Liver (tissue), 9 donors: ENCODE measurements around the gene IFITM5. TPM values are rescaled to one million over a fixed set of nuclear protein-coding genes. Genes with fewer than 3 reads are reported as not detected.

Experiments used
- DNase-seq: peaks from one replicate; pipeline ENCODE4 v3.0.0-alpha.2; 2017; ENCODE audit warnings: low spot score
- H3K27ac ChIP-seq, 2 donors: one replicate each; pipeline ENCODE4 v1.7.0; 2013; ENCODE audit warnings: inconsistent platforms in 2 of 2, low read length in 2 of 2, control low read depth in 1 of 2, low read depth in 1 of 2, mild to moderate bottlenecking in 1 of 2
- H3K27me3 ChIP-seq, 4 donors: one replicate each; pipeline versions ENCODE4 v1.6.1 to v1.7.0; 2013; ENCODE audit warnings: low read length in 3 of 4, inconsistent platforms in 1 of 4, mild to moderate bottlenecking in 1 of 4, moderate library complexity in 1 of 4; ENCODE audit not compliant: control insufficient read depth in 4 of 4, insufficient read depth in 4 of 4
- H3K36me3 ChIP-seq, 4 donors: one replicate each; pipeline versions ENCODE4 v1.6.1 to v1.7.0; 2013; ENCODE audit warnings: low read length in 3 of 4, mild to moderate bottlenecking in 3 of 4, low read depth in 1 of 4, moderate library complexity in 1 of 4; ENCODE audit not compliant: control insufficient read depth in 4 of 4, insufficient read depth in 3 of 4
- H3K4me1 ChIP-seq, 4 donors: one replicate each; pipeline versions ENCODE4 v1.6.1 to v1.7.0; 2013; ENCODE audit warnings: low read length in 3 of 4, mild to moderate bottlenecking in 3 of 4, moderate library complexity in 1 of 4; ENCODE audit not compliant: control insufficient read depth in 4 of 4, insufficient read depth in 4 of 4
- H3K4me3 ChIP-seq, 3 donors: one replicate each; pipeline versions ENCODE4 v1.6.1 to v1.7.0; 2013; ENCODE audit warnings: low read length in 3 of 3, control low read depth in 1 of 3, low read depth in 1 of 3, mild to moderate bottlenecking in 1 of 3
- H3K9ac ChIP-seq, 2 donors: one replicate each; pipeline ENCODE4 v1.7.0; 2013; ENCODE audit warnings: low read length in 2 of 2, mild to moderate bottlenecking in 2 of 2, moderate library complexity in 2 of 2, control low read depth in 1 of 2, low read depth in 1 of 2
- H3K9me3 ChIP-seq, 4 donors: one replicate each; pipeline versions ENCODE4 v1.6.1 to v1.7.0; 2013; ENCODE audit warnings: low read length in 3 of 4; ENCODE audit not compliant: control insufficient read depth in 4 of 4
- CTCF ChIP-seq: fragments of 150-350 bp; IDR thresholded peaks from 2 replicates; pipeline ENCODE4 v1.5.1; 2017; ENCODE audit warnings: improper control_type of control experiment, low read depth, low read length; ENCODE audit not compliant: missing input control
- EGR1 ChIP-seq, 2 donors: IDR thresholded peaks; 2 replicates each; pipeline ENCODE4 v1.6.1; 2016 to 2018; ENCODE audit warnings: antibody characterized with exemption in 2 of 2, low read depth in 2 of 2
- FOXA1 ChIP-seq: IDR thresholded peaks from 2 replicates; pipeline ENCODE4 v1.6.1; 2016; ENCODE audit warnings: antibody characterized with exemption
- FOXA2 ChIP-seq: IDR thresholded peaks from 2 replicates; pipeline ENCODE4 v1.6.1; 2016; ENCODE audit warnings: antibody characterized with exemption
- GABPA ChIP-seq, 2 donors: IDR thresholded peaks in 1 of 2; conservative IDR thresholded peaks in 1 of 2; 2 replicates each; pipeline ENCODE4 v1.6.1; 2016; ENCODE audit warnings: antibody characterized with exemption in 2 of 2, mild to moderate bottlenecking in 1 of 2, moderate library complexity in 1 of 2
- JUND ChIP-seq, 2 donors: IDR thresholded peaks; 2 replicates each; pipeline ENCODE4 v1.6.1; 2016; ENCODE audit warnings: antibody characterized with exemption in 2 of 2
- RXRA ChIP-seq, 2 donors: IDR thresholded peaks; 2 replicates each; pipeline ENCODE4 v1.6.1; 2017 to 2018; ENCODE audit warnings: antibody characterized with exemption in 2 of 2, mild to moderate bottlenecking in 1 of 2
- TAF1 ChIP-seq: conservative IDR thresholded peaks from 2 replicates; pipeline ENCODE4 v1.6.1; 2016; ENCODE audit warnings: antibody characterized with exemption, mild to moderate bottlenecking
- YY1 ChIP-seq: IDR thresholded peaks from 2 replicates; pipeline ENCODE4 v1.6.1; 2016; ENCODE audit warnings: antibody characterized with exemption, mild to moderate bottlenecking
- WGBS: extraction: QIAGEN DNeasy Blood & Tissue Kit; methylation state at CpG from one replicate; pipeline ENCODE4 v1.1.7; 2013; 5-methylcytosine and 5-hydroxymethylcytosine counted together
- polyA plus RNA-seq, 2 donors: library from polyadenylated mRNA; stranded (reverse) in 1 of 2; unstranded in 1 of 2; fragments of 200-250 nt in 1 of 2; fragments of >200 nt in 1 of 2; fragmentation: Nextera tagmentation in 1 of 2; extraction: Ambion mirVana in 1 of 2; gene quantifications; one replicate each; pipeline versions ENCODE4 v1.2.1 to v1.2.3, GENCODE V29; 2013 to 2015
- total RNA-seq, 2 donors: library from RNA; depleted of rRNA; stranded (reverse); fragments of >200 nt; gene quantifications; one replicate each; pipeline ENCODE4 v1.2.3, GENCODE V29; 2014
- TF ChIP-seq, protein P1 (sequence below): IDR thresholded peaks from 2 replicates; pipeline ENCODE4 v1.6.1; 2016; ENCODE audit warnings: antibody characterized with exemption
- TF ChIP-seq, protein P2 (sequence below): IDR thresholded peaks from 2 replicates; pipeline ENCODE4 v1.6.1; 2016; ENCODE audit warnings: antibody characterized with exemption
- TF ChIP-seq, protein P3 (sequence below): IDR thresholded peaks from 2 replicates; pipeline ENCODE4 v1.6.1; 2016; ENCODE audit warnings: antibody characterized with exemption, mild to moderate bottlenecking
- donor health status: healthy.
- donor health status: healthy.
- donor health status: healthy.
- donor health status: healthy.
- donor health status: healthy.

The IFITM5 gene
- total and polyA plus RNA-seq, 4 donors, result not detected

- TF ChIP-seq JUND (IDR thresholded peaks at IDR 0.05) (no peak), EGR1 (IDR thresholded peaks at IDR 0.05; ENCODE audit: low read depth in 2 of 2) (no peak)
- no peak for DNase-seq
- WGBS, result 85% methylated on average over 5 of the region's 13 CpGs
- Histone ChIP-seq H3K9ac (no peak overlapping the region), H3K4me3 (no peak overlapping the region), H3K9me3 (peaks cover 0 to 1% (median 0%) of the 10 kb centered on the region in 4 donors), H3K27ac (no peak overlapping the region), H3K27me3 (no peaks in the 10 kb centered on the region), H3K4me1 (peaks cover 0 to 3% (median 0%) of the 10 kb centered on the region in 4 donors), H3K36me3 (no peaks in the 10 kb centered on the region)
Observed at GRCh38 chr11:266676-267439, 32.5 kb downstream of the IFITM5 start.

GRCh38 chr11:261624-262023, 37.7 kb downstream of the IFITM5 start:
- Histone ChIP-seq H3K4me3 (no peak overlapping the region), H3K27me3 (no peaks in the 10 kb centered on the region), H3K9ac (no peak overlapping the region), H3K27ac (no peak overlapping the region), H3K9me3 (peaks cover 0 to 1% (median 0%) of the 10 kb centered on the region in 4 donors), H3K36me3 (no peaks in the 10 kb centered on the region), H3K4me1 (no peaks in the 10 kb centered on the region)
- TF ChIP-seq GABPA (IDR thresholded peaks at IDR 0.05 in 1 of 2, conservative IDR thresholded peaks at IDR 0.05 in 1 of 2) (no peak), RXRA (IDR thresholded peaks at IDR 0.05) (no peak), FOXA2 (no peak), TAF1 (no peak), YY1 (no peak), FOXA1 (no peak), EGR1 (IDR thresholded peaks at IDR 0.05; ENCODE audit: low read depth in 2 of 2) (no peak), CTCF (no peak)
- TF ChIP-seq, protein P1, sequence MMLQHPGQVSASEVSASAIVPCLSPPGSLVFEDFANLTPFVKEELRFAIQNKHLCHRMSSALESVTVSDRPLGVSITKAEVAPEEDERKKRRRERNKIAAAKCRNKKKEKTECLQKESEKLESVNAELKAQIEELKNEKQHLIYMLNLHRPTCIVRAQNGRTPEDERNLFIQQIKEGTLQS, result no peak
- TF ChIP-seq, protein P2, sequence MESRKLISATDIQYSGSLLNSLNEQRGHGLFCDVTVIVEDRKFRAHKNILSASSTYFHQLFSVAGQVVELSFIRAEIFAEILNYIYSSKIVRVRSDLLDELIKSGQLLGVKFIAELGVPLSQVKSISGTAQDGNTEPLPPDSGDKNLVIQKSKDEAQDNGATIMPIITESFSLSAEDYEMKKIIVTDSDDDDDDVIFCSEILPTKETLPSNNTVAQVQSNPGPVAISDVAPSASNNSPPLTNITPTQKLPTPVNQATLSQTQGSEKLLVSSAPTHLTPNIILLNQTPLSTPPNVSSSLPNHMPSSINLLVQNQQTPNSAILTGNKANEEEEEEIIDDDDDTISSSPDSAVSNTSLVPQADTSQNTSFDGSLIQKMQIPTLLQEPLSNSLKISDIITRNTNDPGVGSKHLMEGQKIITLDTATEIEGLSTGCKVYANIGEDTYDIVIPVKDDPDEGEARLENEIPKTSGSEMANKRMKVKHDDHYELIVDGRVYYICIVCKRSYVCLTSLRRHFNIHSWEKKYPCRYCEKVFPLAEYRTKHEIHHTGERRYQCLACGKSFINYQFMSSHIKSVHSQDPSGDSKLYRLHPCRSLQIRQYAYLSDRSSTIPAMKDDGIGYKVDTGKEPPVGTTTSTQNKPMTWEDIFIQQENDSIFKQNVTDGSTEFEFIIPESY, result no peak
- TF ChIP-seq, protein P3, sequence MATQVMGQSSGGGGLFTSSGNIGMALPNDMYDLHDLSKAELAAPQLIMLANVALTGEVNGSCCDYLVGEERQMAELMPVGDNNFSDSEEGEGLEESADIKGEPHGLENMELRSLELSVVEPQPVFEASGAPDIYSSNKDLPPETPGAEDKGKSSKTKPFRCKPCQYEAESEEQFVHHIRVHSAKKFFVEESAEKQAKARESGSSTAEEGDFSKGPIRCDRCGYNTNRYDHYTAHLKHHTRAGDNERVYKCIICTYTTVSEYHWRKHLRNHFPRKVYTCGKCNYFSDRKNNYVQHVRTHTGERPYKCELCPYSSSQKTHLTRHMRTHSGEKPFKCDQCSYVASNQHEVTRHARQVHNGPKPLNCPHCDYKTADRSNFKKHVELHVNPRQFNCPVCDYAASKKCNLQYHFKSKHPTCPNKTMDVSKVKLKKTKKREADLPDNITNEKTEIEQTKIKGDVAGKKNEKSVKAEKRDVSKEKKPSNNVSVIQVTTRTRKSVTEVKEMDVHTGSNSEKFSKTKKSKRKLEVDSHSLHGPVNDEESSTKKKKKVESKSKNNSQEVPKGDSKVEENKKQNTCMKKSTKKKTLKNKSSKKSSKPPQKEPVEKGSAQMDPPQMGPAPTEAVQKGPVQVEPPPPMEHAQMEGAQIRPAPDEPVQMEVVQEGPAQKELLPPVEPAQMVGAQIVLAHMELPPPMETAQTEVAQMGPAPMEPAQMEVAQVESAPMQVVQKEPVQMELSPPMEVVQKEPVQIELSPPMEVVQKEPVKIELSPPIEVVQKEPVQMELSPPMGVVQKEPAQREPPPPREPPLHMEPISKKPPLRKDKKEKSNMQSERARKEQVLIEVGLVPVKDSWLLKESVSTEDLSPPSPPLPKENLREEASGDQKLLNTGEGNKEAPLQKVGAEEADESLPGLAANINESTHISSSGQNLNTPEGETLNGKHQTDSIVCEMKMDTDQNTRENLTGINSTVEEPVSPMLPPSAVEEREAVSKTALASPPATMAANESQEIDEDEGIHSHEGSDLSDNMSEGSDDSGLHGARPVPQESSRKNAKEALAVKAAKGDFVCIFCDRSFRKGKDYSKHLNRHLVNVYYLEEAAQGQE, result no peak
- WGBS, result 91% methylated on average over 4 of the region's 4 CpGs
- DNase-seq, result no peak
